NCI-H69 (cell line): ENCODE data around the gene ANAPC5.
"Not testable (repeated sequence)": the region's sequence is repeated elsewhere in the genome, so short reads cannot be mapped to it uniquely, and the experiment has no call there.

Experiments used
- DNase-seq: peaks from one replicate; lab custom pipeline; 2025; lab: John Stamatoyannopoulos, UW

The ANAPC5 gene

DNA sequence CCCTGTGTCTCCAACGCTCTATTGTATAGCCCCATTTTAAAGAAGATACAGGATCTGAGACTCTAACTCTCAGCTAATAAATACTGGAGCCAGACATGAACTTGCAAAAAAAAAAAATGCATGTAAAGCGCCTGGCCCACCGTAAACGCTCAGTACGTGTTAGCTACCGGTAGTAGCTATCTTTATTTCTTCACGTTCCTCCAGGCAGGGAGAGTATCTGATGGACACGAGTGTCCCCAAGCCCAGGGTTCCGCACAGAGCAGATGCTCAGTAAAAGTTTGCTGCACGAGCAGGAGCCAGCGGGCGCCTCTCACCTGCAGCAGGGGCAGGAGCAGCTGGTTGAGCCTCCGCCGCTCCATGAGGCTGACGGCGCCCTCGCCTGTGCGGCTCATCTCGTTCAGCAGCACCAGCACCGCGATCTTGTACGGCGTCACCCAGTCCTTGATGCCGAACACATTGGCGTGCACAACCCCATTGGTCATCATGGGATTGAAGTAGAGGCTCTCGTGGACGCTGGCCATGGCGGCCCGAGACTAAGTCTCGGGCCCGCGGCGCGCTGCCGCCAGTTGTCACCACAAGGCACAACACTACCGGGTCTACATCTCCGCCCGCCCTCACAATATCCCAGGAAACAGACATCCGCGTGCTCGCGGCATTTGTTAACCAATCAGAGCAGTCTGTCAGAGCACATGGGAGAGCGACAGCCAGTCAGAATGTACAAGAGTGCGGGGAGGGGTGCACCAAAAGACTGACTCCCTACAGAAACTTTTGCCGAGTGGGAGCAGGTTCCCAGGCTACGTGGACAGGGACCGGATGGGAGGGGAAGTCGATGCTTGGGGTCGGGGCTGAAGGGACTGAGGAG lies at the start of gene ANAPC5:
Gene ANAPC5, minus strand, starts transcription at position 592 of the 862 bp plus-strand sequence. Its CDS starts 71 bp downstream, at position 521.
- DNase-seq = peak; percentile 99

DNA sequence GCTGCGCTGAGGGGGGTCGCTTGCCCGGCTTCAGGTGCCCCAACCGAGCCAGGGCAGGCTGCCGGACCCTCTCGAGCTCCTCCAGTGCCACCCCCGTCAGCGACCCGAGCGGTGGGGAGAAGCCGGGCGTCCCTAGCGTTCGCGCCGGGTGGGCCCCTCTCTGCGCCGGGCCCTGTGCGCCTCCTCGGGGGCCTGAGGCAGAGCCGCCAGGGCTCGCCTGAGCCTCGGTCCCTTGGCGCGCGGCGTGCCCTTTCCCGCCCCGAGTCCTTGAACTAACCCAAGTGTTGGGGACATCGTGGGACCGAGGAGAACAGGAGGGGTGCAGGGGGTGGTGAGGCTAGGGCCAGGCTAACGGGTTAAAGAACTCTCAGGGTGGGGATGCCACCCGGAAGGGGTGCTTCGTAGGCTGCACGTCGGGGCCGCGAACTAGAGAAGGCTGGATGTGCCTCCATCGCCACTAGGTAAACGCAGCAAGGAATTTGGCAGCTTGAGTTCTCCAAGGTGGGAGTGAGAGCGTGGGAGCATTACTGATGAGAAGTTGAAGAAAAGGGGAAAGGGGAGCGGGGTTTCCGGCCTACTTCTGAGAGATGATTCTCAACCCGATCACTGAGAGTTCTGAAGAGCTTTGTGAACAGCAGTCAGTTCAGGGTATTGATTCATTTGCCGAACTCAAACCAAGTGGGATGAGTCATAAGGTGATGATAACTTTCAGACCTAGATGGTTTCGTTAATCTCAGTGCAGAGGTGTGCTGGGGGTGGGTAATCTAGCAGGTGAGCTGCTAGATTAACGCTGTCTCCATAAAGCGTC lies 48.3 kb upstream of the ANAPC5 start:
- peak; percentile 76 for DNase-seq

DNA sequence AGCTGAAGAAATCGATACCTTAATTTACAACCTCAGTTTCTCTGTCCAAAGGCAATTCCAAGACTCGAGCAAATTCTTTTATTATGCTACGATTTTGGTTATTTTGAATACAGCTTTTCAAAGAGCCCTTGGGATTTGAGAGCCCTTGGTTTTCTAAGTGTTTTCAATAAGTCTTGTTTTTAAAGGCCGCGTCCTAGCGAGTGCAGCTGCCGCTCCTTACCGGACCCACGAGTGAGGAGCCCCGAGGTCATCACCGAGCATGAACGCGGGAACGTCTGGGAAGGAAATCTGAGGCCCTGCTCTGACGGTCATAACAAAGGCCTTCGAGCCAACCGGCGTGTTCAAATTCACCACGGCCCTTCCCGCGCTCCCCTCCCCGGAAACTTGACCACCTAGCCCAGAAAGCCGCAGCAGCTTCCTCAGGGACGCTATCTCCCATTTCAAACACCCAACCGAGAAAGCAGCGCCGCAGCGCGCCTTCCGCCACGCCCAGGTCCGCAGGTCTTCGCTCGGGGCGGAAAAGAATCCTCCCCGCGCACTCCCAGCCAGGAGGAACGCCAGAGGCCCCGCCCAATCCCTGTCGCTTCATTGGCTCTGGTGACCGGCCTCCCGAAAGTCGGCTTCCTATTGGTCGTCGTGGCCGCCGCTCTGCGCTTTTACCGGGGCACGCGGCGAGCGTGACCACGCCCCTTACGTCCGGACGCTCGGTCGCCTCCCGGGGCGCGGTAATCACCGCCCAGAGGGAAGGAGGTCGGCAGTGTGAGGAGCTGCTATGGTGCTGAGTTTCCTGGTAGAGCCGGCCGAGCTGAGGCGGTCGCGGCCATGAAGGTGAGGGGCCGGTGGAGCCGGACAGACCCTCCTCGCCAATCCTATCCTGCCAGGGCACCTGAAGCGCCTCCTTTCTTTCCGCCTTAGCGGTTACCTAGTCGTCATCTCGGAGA lies 47.5 kb upstream of the ANAPC5 start, which contains the start of gene RNF34:
Gene RNF34, plus strand, starts transcription at position 728 of the 941 bp plus-strand sequence. Its CDS starts 95 bp downstream, at position 823.
- peak; percentile 100 for DNase-seq

DNA sequence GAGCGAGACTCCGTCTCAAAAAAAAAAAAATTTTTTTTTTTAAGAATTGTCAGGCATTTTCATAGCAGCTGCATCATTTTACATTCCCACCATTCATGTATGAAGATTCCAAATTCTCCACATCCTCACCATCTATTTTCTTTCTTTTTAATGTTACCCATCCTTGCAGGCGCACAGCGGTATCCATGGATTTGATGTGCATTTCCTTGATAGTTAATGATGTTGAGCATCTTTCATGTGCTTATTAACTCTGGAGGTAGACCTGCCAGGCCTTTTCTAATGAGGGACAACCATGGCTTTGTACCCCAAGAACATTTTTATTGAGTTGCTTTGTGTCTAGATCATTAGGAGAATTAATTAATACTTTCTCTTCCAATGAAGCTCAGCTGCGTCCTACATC lies 46.1 kb upstream of the ANAPC5 start:
- no peak for DNase-seq

DNA sequence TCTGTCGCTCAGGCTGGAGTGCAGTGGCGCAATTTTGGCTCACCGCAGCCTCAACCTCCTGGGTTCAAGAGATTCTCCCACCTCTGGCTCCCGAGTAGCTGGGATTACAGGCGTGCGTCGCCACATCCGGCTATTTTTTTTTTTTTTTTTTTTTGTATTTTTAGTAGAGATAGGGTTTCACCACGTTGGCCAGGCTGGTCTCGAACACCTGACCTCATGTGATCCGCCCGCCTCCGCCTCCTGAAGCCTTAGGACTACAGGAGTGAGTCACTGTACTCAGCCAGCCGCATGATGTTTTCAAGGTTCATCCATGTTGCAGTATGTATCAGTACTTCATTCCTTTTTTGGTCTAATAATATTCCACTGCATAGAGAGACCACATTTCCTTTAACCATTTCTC lies 45.3 kb upstream of the ANAPC5 start:
- no peak for DNase-seq

GRCh38 chr12:121392325-121392716 lies 40.1 kb upstream of the ANAPC5 start:
- DNase-seq = no peak

DNA sequence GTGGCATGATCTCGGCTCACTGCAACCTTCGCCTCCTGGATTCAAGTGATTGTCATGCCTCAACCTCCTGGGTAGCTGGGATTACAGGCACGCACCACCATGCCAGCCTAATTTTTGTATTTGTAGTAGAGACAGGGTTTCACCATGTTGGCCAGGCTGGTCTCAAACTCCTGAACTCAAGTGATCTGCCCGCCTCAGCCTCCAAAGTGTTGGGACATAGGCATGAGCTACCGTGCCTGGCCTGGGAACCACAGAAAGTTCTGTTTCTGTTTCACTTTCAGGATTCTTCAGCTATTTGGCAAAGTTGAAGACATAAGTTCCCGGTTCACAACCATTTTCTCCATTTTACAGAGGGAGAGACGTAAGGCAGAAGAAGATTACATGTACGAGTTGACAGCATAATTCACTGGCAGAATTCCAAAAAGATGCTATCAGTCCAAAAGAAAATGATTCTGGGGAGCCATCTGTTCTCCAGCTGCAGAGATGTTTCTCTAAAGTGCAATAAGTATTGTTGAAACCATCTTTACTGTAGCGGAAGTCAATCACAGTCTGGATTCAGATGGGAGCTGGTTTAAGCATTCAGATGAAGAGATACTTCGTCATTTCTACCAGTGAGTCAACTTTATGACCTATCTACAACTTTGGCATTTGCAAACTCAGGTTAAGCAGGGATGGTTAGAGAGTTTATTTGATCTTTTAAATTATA lies 39.6 kb upstream of the ANAPC5 start:
- DNase-seq = peak; percentile 38

- no peak for DNase-seq
Measured at GRCh38 chr12:121390856-121391255, 38.6 kb upstream of the ANAPC5 start.

- DNase-seq = no peak
Measured at GRCh38 chr12:121388421-121388981, 36.3 kb upstream of the ANAPC5 start.

DNA sequence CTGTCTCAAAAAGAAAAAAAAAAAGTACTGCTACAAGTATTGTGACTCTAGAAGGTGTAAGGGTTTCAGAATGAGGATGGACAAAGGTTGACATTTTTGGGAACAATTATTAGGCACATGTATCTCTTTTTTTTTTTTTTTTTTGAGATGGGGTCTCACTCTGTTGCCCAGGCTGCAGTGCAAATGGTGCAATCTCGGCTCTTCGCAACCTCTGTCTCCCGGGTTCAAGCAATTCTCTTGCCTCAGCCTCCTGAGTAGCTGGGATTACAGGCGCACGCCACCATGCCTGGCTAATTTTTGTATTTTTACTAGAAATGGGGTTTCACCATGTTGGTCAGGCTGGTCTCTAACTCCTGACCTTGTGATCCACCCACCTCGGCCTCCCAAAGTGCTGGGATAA lies 32.7 kb upstream of the ANAPC5 start:
- not testable (repeated sequence) for DNase-seq

GRCh38 chr12:121383601-121384021 lies 31.4 kb upstream of the ANAPC5 start:
- no peak for DNase-seq

GRCh38 chr12:121379945-121380344 lies 27.7 kb upstream of the ANAPC5 start:
- no peak for DNase-seq

DNA sequence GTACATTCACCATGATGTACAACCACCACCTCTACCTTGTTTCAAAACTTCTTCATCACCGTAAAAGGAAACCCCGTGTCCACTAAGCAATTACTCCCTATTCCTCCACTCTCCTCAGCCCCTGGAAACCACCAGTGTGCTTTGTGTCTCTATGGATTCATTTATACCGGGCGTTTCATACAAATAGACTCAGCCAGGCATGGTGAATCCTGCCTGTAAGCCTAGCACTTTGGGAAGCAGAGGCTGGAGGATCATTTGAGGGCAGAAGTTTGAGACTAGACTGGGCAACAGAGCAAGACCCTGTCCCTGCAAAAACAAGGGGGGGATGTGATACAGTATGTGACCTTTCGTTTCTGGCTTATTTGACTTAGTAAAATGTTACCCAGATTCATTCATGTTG lies 26.5 kb upstream of the ANAPC5 start:
- DNase-seq = no peak

DNA sequence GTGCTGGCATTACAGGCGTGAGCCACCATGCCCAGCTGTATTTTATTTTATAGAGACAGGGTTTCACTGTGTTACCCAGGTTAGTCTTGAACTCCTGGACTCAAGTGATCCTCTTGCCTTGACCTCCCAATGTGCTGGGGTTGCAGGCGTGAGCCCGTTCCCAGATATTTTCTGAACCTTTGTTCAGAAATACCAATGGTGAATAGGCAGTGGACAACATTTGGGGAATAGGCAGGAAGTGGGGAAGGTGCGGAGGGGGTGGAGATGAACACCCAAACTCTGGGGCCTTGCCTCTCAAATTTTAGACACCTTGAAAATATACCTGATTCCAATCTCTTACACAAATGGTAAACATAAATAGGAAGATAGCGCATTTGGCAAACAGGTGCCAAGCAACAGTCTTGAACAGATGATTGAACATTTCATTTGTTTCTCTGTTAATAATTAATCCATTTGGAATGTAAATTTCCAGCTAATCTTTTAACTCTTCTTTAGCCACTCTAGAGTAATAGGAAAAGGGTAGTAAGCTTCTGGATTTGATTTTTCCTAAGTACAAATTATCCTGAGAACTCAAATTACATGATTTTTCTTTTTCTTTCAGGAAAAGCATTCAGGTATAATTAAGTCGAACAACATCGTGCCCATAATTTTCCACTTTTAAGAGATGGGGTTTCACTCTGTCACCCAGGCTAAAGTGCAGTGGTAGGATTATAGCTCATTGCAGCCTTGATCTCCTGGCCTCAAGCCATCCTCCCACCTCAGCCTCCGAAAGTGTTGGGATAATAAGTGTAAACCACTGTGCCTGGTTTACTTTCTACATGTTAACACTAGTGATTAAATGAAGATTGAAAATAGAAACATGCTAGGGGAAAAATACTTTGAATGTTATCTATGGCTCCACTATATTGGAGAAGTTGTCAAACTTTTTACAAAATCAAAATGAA lies 24.8 kb upstream of the ANAPC5 start:
- DNase-seq = peak; percentile 11

- DNase-seq = not testable (repeated sequence)
Measured at GRCh38 chr12:121374945-121375584, 22.9 kb upstream of the ANAPC5 start.

DNA sequence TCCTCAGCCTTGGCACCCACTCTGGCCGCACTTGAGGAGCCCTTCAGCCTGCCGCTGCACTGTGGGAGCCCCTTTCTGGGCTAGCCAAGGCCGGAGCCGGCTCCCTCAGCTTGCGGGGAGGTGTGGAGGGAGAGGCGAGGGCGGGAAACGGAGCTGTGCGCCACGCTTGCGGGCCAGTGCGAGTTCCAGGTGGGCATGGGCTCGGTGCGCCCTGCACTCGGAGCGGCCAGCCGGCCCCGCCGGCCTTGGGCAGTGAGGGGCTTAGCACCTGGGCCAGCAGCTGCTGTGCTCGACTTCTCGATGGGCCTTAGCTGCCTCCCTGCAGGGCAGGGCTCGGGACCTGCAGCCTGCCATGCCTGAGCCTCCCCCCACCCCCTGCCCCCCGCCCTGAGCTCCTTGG lies 22.1 kb upstream of the ANAPC5 start:
- not testable (repeated sequence) for DNase-seq

DNA sequence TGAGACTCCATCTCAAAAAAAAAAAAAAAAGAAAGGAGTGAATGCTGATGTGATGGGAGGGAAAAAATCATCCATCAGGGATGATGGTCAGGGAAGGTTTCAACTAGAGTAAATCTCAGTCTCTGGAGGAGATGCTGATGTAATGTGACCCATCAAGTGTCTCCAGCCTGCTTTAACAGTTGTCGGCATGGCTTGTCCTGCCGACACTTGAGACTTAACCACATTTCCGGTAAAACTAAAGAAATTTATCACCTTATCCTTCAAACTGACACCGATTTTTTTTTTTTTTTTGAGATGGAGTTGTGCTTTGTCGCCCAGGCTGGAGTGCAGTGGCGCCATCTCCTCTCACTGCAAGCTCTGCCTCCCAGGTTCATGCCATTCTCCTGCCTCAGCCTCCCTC lies 21.5 kb upstream of the ANAPC5 start:
- no peak for DNase-seq

DNA sequence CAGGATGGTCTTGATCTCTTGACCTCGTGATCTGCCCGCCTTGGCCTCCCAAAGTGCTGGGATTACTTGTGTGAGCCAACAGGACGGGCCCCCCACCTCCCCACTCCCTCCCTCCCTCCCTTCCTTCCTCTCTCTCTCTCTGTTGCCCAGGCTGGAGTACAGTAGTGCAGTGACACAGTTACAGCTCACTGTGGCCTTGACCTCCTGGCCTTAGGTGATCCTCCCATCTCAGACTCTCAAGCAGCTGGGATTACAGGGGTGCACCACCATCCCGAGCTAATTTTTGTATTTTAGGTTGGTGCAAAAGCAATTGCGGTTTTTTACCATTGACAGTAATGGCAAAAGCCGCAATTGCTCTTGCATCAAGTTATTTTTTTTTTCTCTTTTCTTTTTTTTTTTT lies 19.2 kb upstream of the ANAPC5 start:
- no peak for DNase-seq

DNA sequence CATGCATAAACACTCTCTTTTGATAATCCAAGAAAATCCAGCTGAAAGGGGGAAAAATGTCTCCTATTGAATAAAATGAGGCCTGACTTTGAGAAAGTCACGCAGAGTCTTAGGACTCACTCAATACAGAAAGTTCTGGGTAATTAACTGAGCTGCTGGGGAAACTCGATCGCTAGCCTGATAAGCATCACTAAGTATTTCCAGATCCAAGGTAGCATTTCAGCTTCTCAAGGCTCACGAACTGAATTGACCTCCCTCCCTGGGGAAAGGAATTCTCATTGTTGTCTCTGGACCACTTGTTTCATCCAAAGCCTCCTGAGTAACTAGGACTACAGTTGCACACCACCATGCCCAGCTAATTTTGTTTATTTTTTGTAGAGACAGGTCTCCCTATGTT lies 13.8 kb upstream of the ANAPC5 start:
- no peak for DNase-seq
